Esophagus muscularis mucosa (tissue), 4 donors: ENCODE data around the gene GRIK3.

ENCODE experiments used
- CTCF ChIP-seq, 3 experiments: fragments of 200-600 bp in 2 of 3; fragments of 450-650 bp in 1 of 3; sonication (generic) in 2 of 3; IDR thresholded peaks; one replicate each; pipeline ENCODE4 v1.5.1; 2017 to 2019; ENCODE audit warnings: antibody characterized with exemption in 3 of 3, mild to moderate bottlenecking in 2 of 3, moderate library complexity in 1 of 3
- EP300 ChIP-seq: sonication (generic); formaldehyde crosslinking; IDR thresholded peaks from one replicate; pipeline ENCODE4 v1.6.1; 2017; ENCODE audit warnings: antibody characterized with exemption
- POLR2A ChIP-seq: fragments of 450-650 bp; IDR thresholded peaks from one replicate; pipeline ENCODE4 v1.6.1; 2017; ENCODE audit warnings: antibody characterized with exemption, moderate library complexity, mild to moderate bottlenecking, low read depth
- POLR2AphosphoS5 ChIP-seq, 2 donors: sonication (generic); formaldehyde crosslinking; IDR thresholded peaks; one replicate each; pipeline ENCODE4 v1.6.1; 2017; ENCODE audit warnings: antibody characterized with exemption in 2 of 2

- no peak for TF ChIP-seq CTCF (IDR thresholded peaks at IDR 0.05)
- no peak for TF ChIP-seq POLR2A
- no peak for TF ChIP-seq EP300
- no peak for TF ChIP-seq POLR2AphosphoS5 (IDR thresholded peaks at IDR 0.05)
Measured at GRCh38 chr1:36966242-36966641, 68.1 kb downstream of the GRIK3 start.
